MM.1S (cell line): ENCODE results near the gene CCSER1.

Experiments
- EZH2 ChIP-seq: fragments of 300-600 bp; sonication (generic); optimal IDR thresholded peaks from 2 replicates; pipeline ENCODE3; 2017; ENCODE audit warnings: low read depth, mild to moderate bottlenecking, antibody characterized with exemption, low read length, mixed read lengths
- TF ChIP-seq, protein P1 (sequence below): fragments of 300-600 bp; sonication (generic); IDR thresholded peaks from 2 replicates; pipeline ENCODE4 v1.5.1; 2016; ENCODE audit warnings: antibody characterized with exemption, low read length, mixed read lengths

DNA sequence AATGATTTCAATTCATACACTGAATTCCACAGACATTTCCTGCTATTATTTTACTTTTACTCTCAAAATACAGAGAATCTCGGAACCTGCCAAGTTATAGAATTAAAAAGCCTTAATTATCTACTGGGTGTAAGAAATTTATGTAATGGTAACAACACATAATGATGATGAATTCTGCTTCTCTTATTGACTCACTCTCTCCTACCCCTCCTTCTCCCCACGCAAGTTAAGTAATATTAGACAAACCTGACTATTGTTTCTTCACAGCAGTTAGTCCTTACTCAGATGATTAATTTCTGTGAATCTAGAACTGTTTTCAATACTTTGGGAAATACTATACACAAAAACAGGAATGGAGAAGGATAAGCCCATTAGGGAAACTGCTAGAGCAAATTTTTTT, 762.0 kb downstream of the CCSER1 start:
- TF ChIP-seq, protein P1, sequence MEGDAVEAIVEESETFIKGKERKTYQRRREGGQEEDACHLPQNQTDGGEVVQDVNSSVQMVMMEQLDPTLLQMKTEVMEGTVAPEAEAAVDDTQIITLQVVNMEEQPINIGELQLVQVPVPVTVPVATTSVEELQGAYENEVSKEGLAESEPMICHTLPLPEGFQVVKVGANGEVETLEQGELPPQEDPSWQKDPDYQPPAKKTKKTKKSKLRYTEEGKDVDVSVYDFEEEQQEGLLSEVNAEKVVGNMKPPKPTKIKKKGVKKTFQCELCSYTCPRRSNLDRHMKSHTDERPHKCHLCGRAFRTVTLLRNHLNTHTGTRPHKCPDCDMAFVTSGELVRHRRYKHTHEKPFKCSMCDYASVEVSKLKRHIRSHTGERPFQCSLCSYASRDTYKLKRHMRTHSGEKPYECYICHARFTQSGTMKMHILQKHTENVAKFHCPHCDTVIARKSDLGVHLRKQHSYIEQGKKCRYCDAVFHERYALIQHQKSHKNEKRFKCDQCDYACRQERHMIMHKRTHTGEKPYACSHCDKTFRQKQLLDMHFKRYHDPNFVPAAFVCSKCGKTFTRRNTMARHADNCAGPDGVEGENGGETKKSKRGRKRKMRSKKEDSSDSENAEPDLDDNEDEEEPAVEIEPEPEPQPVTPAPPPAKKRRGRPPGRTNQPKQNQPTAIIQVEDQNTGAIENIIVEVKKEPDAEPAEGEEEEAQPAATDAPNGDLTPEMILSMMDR, result no peak
- no peak for TF ChIP-seq EZH2
